GM20431 (cell line): Measurements from ENCODE around the gene PLD4.
"Not testable (repeated sequence)": the region's sequence is repeated elsewhere in the genome, so short reads cannot be mapped to it uniquely, and the experiment has no call there.

ENCODE experiments used
- in situ Hi-C: fragments of 300-500 bp; cut with MseI, MboI; formaldehyde crosslinking; loops from one replicate; pipeline ENCODE4 v1.15.0; 2020; ENCODE audit warnings: low sequenced_read_pairs; ENCODE audit not compliant: unreplicated experiment

Gene PLD4

GRCh38 chr14:104897330-104898194 is 27.1 kb upstream of the PLD4 start:
- in situ Hi-C loops = no loop called here

- in situ Hi-C loops = no loop called here
Measured at GRCh38 chr14:104898195-104898558, 26.5 kb upstream of the PLD4 start.

GRCh38 chr14:104898870-104899510 is 25.7 kb upstream of the PLD4 start:
- in situ Hi-C loops = no loop called here

- in situ Hi-C loops = no loop called here
Measured at GRCh38 chr14:104899781-104900180, 24.9 kb upstream of the PLD4 start.

- in situ Hi-C loops = no loop called here
Measured at GRCh38 chr14:104900639-104901512, 23.8 kb upstream of the PLD4 start.

GRCh38 chr14:104903990-104904389 is 20.7 kb upstream of the PLD4 start:
- in situ Hi-C loops = no loop called here

- in situ Hi-C loops = not testable (repeated sequence)
Measured at GRCh38 chr14:104904650-104905578, 19.8 kb upstream of the PLD4 start.

GRCh38 chr14:104905579-104905933 is 19.1 kb upstream of the PLD4 start:
- in situ Hi-C loops = not testable (repeated sequence)

GRCh38 chr14:104908303-104908702 is 16.4 kb upstream of the PLD4 start:
- in situ Hi-C loops = no loop called here

- in situ Hi-C loops = no loop called here
Measured at GRCh38 chr14:104912053-104912452, 12.6 kb upstream of the PLD4 start.

GRCh38 chr14:104913435-104913834 is 11.2 kb upstream of the PLD4 start:
- in situ Hi-C loops = no loop called here

GRCh38 chr14:104917116-104917515 is 7.6 kb upstream of the PLD4 start:
- in situ Hi-C loops = no loop called here

- in situ Hi-C loops = no loop called here
Measured at GRCh38 chr14:104917993-104918392, 6.7 kb upstream of the PLD4 start.

- in situ Hi-C loops = not testable (repeated sequence)
Measured at GRCh38 chr14:104919152-104919992, 5.3 kb upstream of the PLD4 start.

GRCh38 chr14:104919993-104920315 is 4.7 kb upstream of the PLD4 start:
- in situ Hi-C loops = no loop called here

GRCh38 chr14:104923640-104924420 is 849 bp upstream of the PLD4 start:
- in situ Hi-C loops = no loop called here

GRCh38 chr14:104925214-104925854 is 655 bp downstream of the PLD4 start:
- in situ Hi-C loops = no loop called here
